Thyroid gland (tissue), 4 donors: ENCODE data around the gene SLC45A2. TPM values are rescaled to one million over a fixed set of nuclear protein-coding genes. Genes with fewer than 3 reads are reported as not detected.
"Not testable (repeated sequence)": the region's sequence is repeated elsewhere in the genome, so short reads cannot be mapped to it uniquely, and the experiment has no call there.

Source experiments
- DNase-seq, 2 donors: peaks; one replicate each; pipeline ENCODE4 v3.0.0-alpha.2; 2019
- H3K27ac ChIP-seq, 3 donors: fragments of 200-600 bp; sonication (generic); 1 replicate in 2 of 3; 2 replicates in 1 of 3; pipeline ENCODE4 v1.5.1; 2016 to 2019; ENCODE audit warnings: mild to moderate bottlenecking in 1 of 3, moderate library complexity in 1 of 3
- H3K27me3 ChIP-seq: fragments of 200-600 bp; sonication (generic); one replicate; pipeline ENCODE4 v1.5.1; 2019
- H3K36me3 ChIP-seq, 2 donors: fragments of 200-600 bp; sonication (generic); one replicate each; pipeline ENCODE4 v1.5.1; 2016 to 2019
- H3K4me1 ChIP-seq, 2 donors: fragments of 200-600 bp; sonication (generic); one replicate each; pipeline ENCODE4 v1.5.1; 2017 to 2019
- H3K4me3 ChIP-seq, 3 donors: fragments of 200-600 bp; sonication (generic); replicated peaks in 1 of 3; 1 replicate in 2 of 3; 2 replicates in 1 of 3; pipeline ENCODE4 v1.5.1; 2016; ENCODE audit warnings: mild to moderate bottlenecking in 1 of 3
- H3K9me3 ChIP-seq: fragments of 200-600 bp; sonication (generic); one replicate; pipeline ENCODE4 v1.5.1; 2017
- POLR2A ChIP-seq, 2 donors: fragments of 450-650 bp; IDR thresholded peaks; one replicate each; pipeline ENCODE4 v1.6.1; 2017; ENCODE audit warnings: antibody characterized with exemption in 2 of 2, mild to moderate bottlenecking in 2 of 2, moderate library complexity in 1 of 2
- WGBS, 2 donors: methylation state at CpG; one replicate each; pipeline ENCODE4 v1.1.5; 2017; 5-methylcytosine and 5-hydroxymethylcytosine counted together
- intact Hi-C: fragments of 100-400 bp; cut with DNase I; formaldehyde crosslinking; loops from one replicate; pipeline ENCODE4 v1.15.1; 2023
- total RNA-seq, 4 donors: library from RNA; depleted of rRNA; stranded (reverse); fragments of >200 nt; gene quantifications; one replicate each; pipeline ENCODE4 v1.2.3, GENCODE V29; 2016
- TF ChIP-seq, protein P1 (sequence below), 6 experiments: fragments of 200-600 bp in 3 of 6; fragments of 450-650 bp in 3 of 6; sonication (generic) in 3 of 6; IDR thresholded peaks; one replicate each; pipeline ENCODE4 v1.5.1; 2016 to 2019; ENCODE audit warnings: antibody characterized with exemption in 6 of 6, mild to moderate bottlenecking in 2 of 6, inconsistent platforms in 1 of 6, moderate library complexity in 1 of 6

Gene SLC45A2
- total RNA-seq, 4 donors from 2014 or later, result not detected

DNA sequence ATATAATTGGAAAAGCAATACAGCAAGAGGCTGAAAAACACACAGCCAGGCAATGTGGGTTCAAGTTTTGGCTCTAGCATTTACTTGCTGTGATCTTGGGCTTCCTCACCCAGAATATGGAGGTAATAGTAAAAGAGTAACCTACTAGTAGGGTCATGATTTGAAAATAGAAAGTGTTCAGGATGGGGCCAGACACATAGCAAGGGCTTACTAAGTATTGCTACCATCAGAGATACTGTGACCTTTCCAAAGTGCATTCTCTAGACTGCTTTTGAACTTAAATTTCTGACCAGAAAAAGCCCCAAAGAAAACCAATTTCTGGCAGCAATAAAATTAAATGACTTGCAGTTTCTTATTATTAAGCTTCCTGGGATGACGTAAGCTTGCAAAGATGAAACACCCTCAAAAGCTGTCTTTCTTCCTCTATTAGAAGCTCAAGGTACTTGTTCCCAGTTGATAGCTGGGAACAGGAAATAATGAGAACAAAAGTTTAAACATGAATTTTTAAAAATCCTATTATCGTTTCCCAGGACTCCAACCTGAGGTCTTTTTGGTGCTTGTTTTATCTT is 20.3 kb downstream of the SLC45A2 start:
- no peak for DNase-seq
- Histone ChIP-seq H3K27ac (no peak overlapping the region), H3K9me3 (no peaks in the 10 kb centered on the region), H3K36me3 (no peaks in the 10 kb centered on the region), H3K4me3 (no peak overlapping the region), H3K27me3 (no peaks in the 10 kb centered on the region), H3K4me1 (no peaks in the 10 kb centered on the region)
- WGBS, 2 donors, result 75 to 79% methylated on average over 2 of the region's 2 CpGs
- intact Hi-C loops, result no loop called here
- TF ChIP-seq, protein P1, sequence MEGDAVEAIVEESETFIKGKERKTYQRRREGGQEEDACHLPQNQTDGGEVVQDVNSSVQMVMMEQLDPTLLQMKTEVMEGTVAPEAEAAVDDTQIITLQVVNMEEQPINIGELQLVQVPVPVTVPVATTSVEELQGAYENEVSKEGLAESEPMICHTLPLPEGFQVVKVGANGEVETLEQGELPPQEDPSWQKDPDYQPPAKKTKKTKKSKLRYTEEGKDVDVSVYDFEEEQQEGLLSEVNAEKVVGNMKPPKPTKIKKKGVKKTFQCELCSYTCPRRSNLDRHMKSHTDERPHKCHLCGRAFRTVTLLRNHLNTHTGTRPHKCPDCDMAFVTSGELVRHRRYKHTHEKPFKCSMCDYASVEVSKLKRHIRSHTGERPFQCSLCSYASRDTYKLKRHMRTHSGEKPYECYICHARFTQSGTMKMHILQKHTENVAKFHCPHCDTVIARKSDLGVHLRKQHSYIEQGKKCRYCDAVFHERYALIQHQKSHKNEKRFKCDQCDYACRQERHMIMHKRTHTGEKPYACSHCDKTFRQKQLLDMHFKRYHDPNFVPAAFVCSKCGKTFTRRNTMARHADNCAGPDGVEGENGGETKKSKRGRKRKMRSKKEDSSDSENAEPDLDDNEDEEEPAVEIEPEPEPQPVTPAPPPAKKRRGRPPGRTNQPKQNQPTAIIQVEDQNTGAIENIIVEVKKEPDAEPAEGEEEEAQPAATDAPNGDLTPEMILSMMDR (IDR thresholded peaks at IDR 0.05), result no peak
- no peak for TF ChIP-seq POLR2A (IDR thresholded peaks at IDR 0.05)

DNA sequence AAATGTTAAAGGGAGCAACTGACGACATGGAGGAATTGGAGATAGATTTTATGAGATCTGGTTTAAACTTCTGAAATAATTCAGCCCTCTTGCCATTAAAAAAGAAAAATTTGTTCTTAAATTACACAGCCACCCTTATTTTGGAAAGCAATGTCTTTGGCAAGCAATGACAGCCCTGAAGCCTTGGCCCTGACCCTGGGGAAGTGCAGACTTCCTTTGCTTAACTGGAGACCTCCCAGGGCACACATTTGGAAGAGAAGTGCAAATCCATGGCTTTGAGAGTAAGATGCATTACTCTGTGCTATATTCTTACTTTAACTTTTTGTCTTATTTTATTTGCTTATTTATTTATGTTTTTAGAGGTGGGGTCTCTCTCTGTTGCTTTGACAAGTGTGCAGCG is 26.3 kb downstream of the SLC45A2 start:
- no peaks in the 10 kb centered on the region for H3K27me3 ChIP-seq
- H3K36me3 ChIP-seq, result no peaks in the 10 kb centered on the region
- H3K4me1 ChIP-seq, result no peaks in the 10 kb centered on the region
- WGBS, 2 donors, result 59 to 65% methylated on average over 2 of the region's 2 CpGs
- no peaks in the 10 kb centered on the region for H3K9me3 ChIP-seq
- TF ChIP-seq, protein P1 (IDR thresholded peaks at IDR 0.05), result no peak
- TF ChIP-seq POLR2A (IDR thresholded peaks at IDR 0.05), result no peak
- DNase-seq, result no peak
- no peak overlapping the region for H3K27ac ChIP-seq
- intact Hi-C loops, result no loop called here
- H3K4me3 ChIP-seq, result no peak overlapping the region

DNA sequence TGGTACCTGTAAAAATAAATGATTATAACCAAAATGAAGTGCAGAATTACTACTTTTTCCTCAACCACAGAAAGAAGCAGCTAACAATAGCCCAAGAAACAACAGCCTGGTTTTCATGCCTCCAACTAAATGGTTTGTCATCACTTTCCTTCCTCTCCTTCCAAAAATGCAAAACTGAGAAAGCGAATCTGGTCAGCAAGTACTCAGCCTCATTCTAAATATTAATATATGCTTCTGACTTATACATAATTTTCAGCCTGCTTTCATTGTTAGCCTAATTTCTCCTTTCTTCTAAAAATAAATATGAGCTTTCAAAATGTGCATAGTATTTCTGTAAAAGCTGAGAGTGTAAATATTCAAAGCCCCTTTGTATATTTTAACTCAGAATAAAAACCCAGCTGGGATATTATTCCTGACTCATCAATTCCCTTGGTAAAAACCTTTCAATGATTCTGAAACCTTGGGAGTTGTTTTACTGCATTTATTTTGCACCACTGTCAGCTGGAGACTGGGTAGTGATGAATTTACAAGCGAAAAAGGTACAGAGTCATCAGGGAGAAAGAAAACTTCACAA is 26.8 kb downstream of the SLC45A2 start:
- Histone ChIP-seq H3K4me3 (no peak overlapping the region), H3K4me1 (no peaks in the 10 kb centered on the region), H3K9me3 (no peaks in the 10 kb centered on the region), H3K36me3 (no peaks in the 10 kb centered on the region), H3K27me3 (no peaks in the 10 kb centered on the region), H3K27ac (no peak overlapping the region)
- intact Hi-C loops, result no loop called here
- WGBS, 2 donors, result 71 to 73% methylated on average over 2 of the region's 2 CpGs
- no peak for TF ChIP-seq POLR2A (IDR thresholded peaks at IDR 0.05)
- TF ChIP-seq, protein P1 (IDR thresholded peaks at IDR 0.05), result no peak
- no peak for DNase-seq

DNA sequence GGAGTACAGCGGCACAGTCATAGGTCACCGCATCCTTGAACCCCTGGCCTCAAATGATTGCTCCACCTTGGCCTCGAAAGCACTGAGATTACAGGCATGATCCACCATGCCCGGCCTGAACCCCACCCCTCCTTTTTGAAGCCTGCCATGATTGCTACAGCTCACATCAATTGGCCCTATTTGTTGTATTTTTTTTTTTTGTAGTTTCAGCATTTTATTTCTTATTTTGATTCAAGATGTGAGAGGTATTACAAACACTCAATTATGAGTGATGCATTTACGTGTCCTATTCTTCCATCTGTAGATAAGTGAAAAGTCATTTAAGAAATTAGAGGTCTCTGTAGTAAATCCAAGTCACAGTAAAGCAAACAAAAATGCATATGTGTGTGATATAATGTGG is 32.3 kb downstream of the SLC45A2 start:
- H3K9me3 ChIP-seq, H3K4me3 ChIP-seq, H3K4me1 ChIP-seq, intact Hi-C loops, H3K36me3 ChIP-seq, H3K27ac ChIP-seq, H3K27me3 ChIP-seq, DNase-seq: not testable (repeated sequence)
- 74 to 78% methylated on average over 5 of the region's 5 CpGs for WGBS, 2 donors

DNA sequence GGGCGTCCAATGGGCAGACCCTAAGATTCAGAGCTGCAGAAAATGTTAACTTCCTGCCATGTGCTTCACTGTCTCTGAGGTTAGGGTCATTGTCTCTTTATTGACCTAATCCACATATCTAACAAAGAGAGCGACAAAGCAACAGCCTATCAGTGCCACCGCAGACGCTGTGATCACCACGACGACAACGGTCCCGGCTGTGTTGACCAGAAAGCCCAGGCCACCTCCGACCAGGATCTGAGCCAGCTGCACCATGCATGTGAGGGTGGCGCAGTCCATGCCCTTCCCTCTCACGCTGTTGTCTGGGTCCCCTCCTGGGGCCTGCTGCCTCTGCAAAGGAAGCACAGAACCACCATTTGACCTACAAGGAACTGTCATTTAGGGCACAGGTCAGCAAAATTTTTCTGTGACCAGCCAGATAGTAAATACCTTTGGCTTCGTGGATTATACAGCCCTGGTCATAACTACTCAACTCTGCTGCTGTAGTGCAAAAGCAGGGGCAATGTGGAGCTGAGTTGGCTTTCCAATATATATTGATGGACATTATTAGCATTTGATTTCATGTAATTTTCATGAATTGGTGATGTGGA is 39.9 kb downstream of the SLC45A2 start:
- intact Hi-C loops, result no loop called here

More for the DNA sequence above, 39.9 kb downstream of the SLC45A2 start:
- Histone ChIP-seq H3K4me3 (no peak overlapping the region), H3K4me1 (no peaks in the 10 kb centered on the region), H3K27me3 (no peaks in the 10 kb centered on the region), H3K36me3 (no peaks in the 10 kb centered on the region), H3K27ac (no peak overlapping the region), H3K9me3 (no peaks in the 10 kb centered on the region)
- 73 to 82% methylated on average over 12 of the region's 12 CpGs for WGBS, 2 donors
- DNase-seq, result no peak
- TF ChIP-seq POLR2A (IDR thresholded peaks at IDR 0.05), result no peak
- TF ChIP-seq, protein P1 (IDR thresholded peaks at IDR 0.05), result no peak
